HepG2 (cell line): ENCODE data around the gene TSPYL2. TPM values are rescaled to one million over a fixed set of nuclear protein-coding genes. Genes with fewer than 3 reads are reported as not detected.

ENCODE experiments used
- ATAC-seq: fragments of 200-7000 bp; cut with Tn5 transposase; 3 replicates; pipeline ENCODE4 v1.9.1; 2020; ENCODE audit warnings: mild to moderate bottlenecking, moderate library complexity
- BruUV-seq: library from RNA; stranded (reverse); fragments of 400-500 nt; replicated peaks from 2 replicates; lab custom pipeline; 2021; lab: Mats Ljungman, UMichigan
- CTCF ChIA-PET: fragments of 300-600 bp; formaldehyde crosslinking; extraction: SDS; loops from one replicate; lab custom pipeline; 2021; ENCODE audit warnings: low total read pairs, inconsistent platforms, low intra/inter-chr PET ratio; lab: Yijun Ruan, JAX
- POLR2A ChIA-PET: fragments of 350-600 bp; sonication (Branson Sonifier 250); formaldehyde crosslinking; loops from one replicate; lab custom pipeline; 2020; ENCODE audit warnings: antibody characterized with exemption, inconsistent platforms; lab: Yijun Ruan, JAX
- DNase-seq: peaks from one replicate; pipeline ENCODE4 v3.0.0-alpha.2; 2015; ENCODE audit warnings: low spot score
- FAIRE-seq: peaks from 3 replicates; lab custom pipeline; 2011; peaks lifted over from hg19 to GRCh38; lab: Jason Lieb, UNC
- H2AFZ ChIP-seq: one replicate; pipeline ENCODE4 v1.6.1; 2011; ENCODE audit warnings: low read length, inconsistent platforms
- H3K27ac ChIP-seq: fragments of 300-600 bp; 3 replicates; pipeline ENCODE4 v1.8.0; 2011; ENCODE audit warnings: mixed run types, mild to moderate bottlenecking, mixed read lengths, low read length, inconsistent platforms; ENCODE audit not compliant: insufficient read depth; ENCODE audit errors: extremely low read length
- H3K27me3 ChIP-seq, 2 experiments: fragments of 200-600 bp in 1 of 2; 2 replicates in 1 of 2; 3 replicates in 1 of 2; pipeline versions ENCODE4 v1.6.0 to v1.8.0; 2011; ENCODE audit warnings: low read length in 2 of 2, mild to moderate bottlenecking in 2 of 2, moderate library complexity in 2 of 2, inconsistent platforms in 1 of 2; ENCODE audit not compliant: insufficient read depth in 2 of 2, control insufficient read depth in 1 of 2
- H3K36me3 ChIP-seq, 2 experiments: fragments of 200-600 bp in 1 of 2; replicated peaks in 1 of 2; 2 replicates in 1 of 2; 3 replicates in 1 of 2; pipeline versions ENCODE4 v1.5.1 to v1.8.0; 2011; ENCODE audit warnings: low read length in 2 of 2, inconsistent platforms in 1 of 2; ENCODE audit not compliant: insufficient read depth in 2 of 2, control insufficient read depth in 1 of 2
- H3K4me1 ChIP-seq: 2 replicates; pipeline ENCODE4 v1.5.1; 2012; ENCODE audit warnings: low read length, inconsistent platforms; ENCODE audit not compliant: insufficient read depth
- H3K4me2 ChIP-seq: 2 replicates; pipeline ENCODE4 v1.6.0; 2011; ENCODE audit warnings: low read depth, low read length, inconsistent platforms
- H3K4me3 ChIP-seq, 3 experiments: fragments of 200-600 bp in 1 of 3; sonication (generic), shearing (Covaris generic) in 1 of 3; replicated peaks in 1 of 3; 2 replicates each; pipeline ENCODE4 v1.5.1; 2011 to 2016; ENCODE audit warnings: low read length in 3 of 3, inconsistent platforms in 2 of 3, low read depth in 2 of 3, mild to moderate bottlenecking in 2 of 3, control low read depth in 1 of 3, mixed read lengths in 1 of 3; ENCODE audit not compliant: insufficient read depth in 1 of 3
- H3K79me2 ChIP-seq: one replicate; pipeline ENCODE4 v1.6.1; 2011; ENCODE audit warnings: low read length, inconsistent platforms; ENCODE audit not compliant: insufficient read depth
- H3K9ac ChIP-seq: 2 replicates; pipeline ENCODE4 v1.6.0; 2011; ENCODE audit warnings: mild to moderate bottlenecking, low read depth, low read length, inconsistent platforms; ENCODE audit not compliant: insufficient read depth
- H3K9me3 ChIP-seq: 2 replicates; pipeline ENCODE4 v1.5.1; 2012; ENCODE audit warnings: mild to moderate bottlenecking, low read length
- H4K20me1 ChIP-seq: 2 replicates; pipeline ENCODE4 v1.6.0; 2011; ENCODE audit warnings: inconsistent platforms, mild to moderate bottlenecking, low read length, moderate library complexity; ENCODE audit not compliant: insufficient read depth
- CTCF ChIP-seq: sonication (generic); formaldehyde crosslinking; IDR thresholded peaks from 2 replicates; pipeline ENCODE4 v1.5.0; 2020; ENCODE audit warnings: mild to moderate bottlenecking, missing genetic modification reagents, moderate library complexity
- GABPA ChIP-seq, 2 experiments: IDR thresholded peaks; 2 replicates each; pipeline ENCODE4 v1.6.1; 2011 to 2016; ENCODE audit warnings: low read depth in 2 of 2, low read length in 1 of 2, missing biosample characterization in 1 of 2, missing genetic modification characterization in 1 of 2
- KDM5B ChIP-seq: sonication (generic); formaldehyde crosslinking; IDR thresholded peaks from 2 replicates; pipeline ENCODE4 v1.4.0; 2020; ENCODE audit warnings: missing genetic modification reagents, mild to moderate bottlenecking, borderline replicate concordance
- KIAA2018 ChIP-seq: sonication (generic); formaldehyde crosslinking; IDR thresholded peaks from 2 replicates; pipeline ENCODE4 v1.5.0; 2020; ENCODE audit warnings: mild to moderate bottlenecking, missing genetic modification reagents, borderline replicate concordance
- NFE2L2 ChIP-seq: fragments of 150-350 bp; IDR thresholded peaks from 2 replicates; pipeline ENCODE4 v1.6.1; 2014; ENCODE audit warnings: low read length
- SMC3 ChIP-seq: IDR thresholded peaks from 2 replicates; pipeline ENCODE4 v1.6.1; 2011; ENCODE audit warnings: low read length, improper control_type of control experiment
- SP4 ChIP-seq: sonication (generic); formaldehyde crosslinking; IDR thresholded peaks from 2 replicates; pipeline ENCODE4 v1.8.1; 2023; ENCODE audit warnings: mild to moderate bottlenecking, missing genetic modification reagents
- SRSF4 ChIP-seq: fragments of 200-400 bp; formaldehyde crosslinking; IDR thresholded peaks from one replicate; pipeline ENCODE4 v1.6.1; 2018; ENCODE audit warnings: mild to moderate bottlenecking, low read depth, low read length, moderate library complexity; ENCODE audit not compliant: poor library complexity, severe bottlenecking
- STAG1 ChIP-seq: sonication (generic); formaldehyde crosslinking; IDR thresholded peaks from 2 replicates; pipeline ENCODE4 v1.4.0; 2020; ENCODE audit warnings: missing genetic modification reagents
- ZMYM3 ChIP-seq: sonication (generic); formaldehyde crosslinking; IDR thresholded peaks from 2 replicates; pipeline ENCODE4 v1.5.1; 2020; ENCODE audit warnings: mild to moderate bottlenecking, missing genetic modification reagents
- ZNF562 ChIP-seq: sonication (generic); formaldehyde crosslinking; IDR thresholded peaks from 2 replicates; pipeline ENCODE4 v1.8.0; 2022; ENCODE audit warnings: missing genetic modification reagents, borderline replicate concordance
- ZNF564 ChIP-seq: sonication (generic); formaldehyde crosslinking; IDR thresholded peaks from 2 replicates; pipeline ENCODE4 v1.8.1; 2023; ENCODE audit warnings: mild to moderate bottlenecking, missing genetic modification reagents
- ZNF792 ChIP-seq: IDR thresholded peaks from 2 replicates; pipeline ENCODE4 v1.6.1; 2016
- WGBS: methylation state at CpG from one replicate; pipeline ENCODE4 v1.1.6; 2017; ENCODE audit warnings: low lambda C conversion rate; 5-methylcytosine and 5-hydroxymethylcytosine counted together
- in situ Hi-C: cut with HindIII; loops from 2 replicates; pipeline ENCODE4 v1.10.0; 2017; ENCODE audit warnings: low pct_unique_long_range_greater_than_20kb; ENCODE audit not compliant: extremely low pct_ligation_motif_present
- intact Hi-C: fragments of 100-400 bp; cut with micrococcal nuclease; formaldehyde crosslinking; loops from one replicate; pipeline ENCODE4 v1.10.0; 2022; ENCODE audit not compliant: unreplicated experiment
- polyA plus RNA-seq, 8 experiments: library from polyadenylated mRNA; depleted of rRNA in 3 of 8; stranded (reverse) in 7 of 8; unstranded in 1 of 8; fragments of >200 nt; fragmentation: Illumina TruSeq in 4 of 8; extraction: Trizol in 4 of 8; gene quantifications; 2 replicates each; pipeline versions ENCODE4 v1.2.1 to v1.2.3, GENCODE V29; 2011 to 2016; ENCODE audit warnings: low read depth in 4 of 8, missing spikeins in 1 of 8, mixed read lengths in 1 of 8; ENCODE audit not compliant: insufficient read depth in 1 of 8
- total RNA-seq, 5 experiments: library from RNA; depleted of rRNA; stranded (reverse); fragments of >200 nt; fragmentation: Illumina TruSeq; extraction: Trizol; gene quantifications; 2 replicates each; pipeline ENCODE4 v1.2.3, GENCODE V29; 2016; ENCODE audit warnings: low read depth in 1 of 5

TSPYL2 gene
- total and polyA plus RNA-seq, 2 of the 13 experiments (the other 11 are each of a cell fraction or from before 2014, with no cell fraction given), result 10.1 to 15.5 TPM

- TF ChIP-seq SRSF4 (no peak), ZNF792 (CRISPR knock-in tag) (no peak), ZNF562 (CRISPR knock-in tag) (no peak), GABPA (IDR thresholded peaks at IDR 0.05; ENCODE audit: low read depth, low read length) (no peak), GABPA (CRISPR knock-in tag; IDR thresholded peaks at IDR 0.05; ENCODE audit: low read depth) (no peak)
Measured at GRCh38 chrX:53091354-53091753, 9.2 kb downstream of the TSPYL2 start (continued).

- WGBS, result 0% methylated on average over 3 of the region's 16 CpGs
- intact Hi-C loops, result loop anchor here (1.0 kb wide), 1 partner anchor 22 kb away; no protein-coding TSS in a partner anchor
- TF ChIP-seq NFE2L2 (no peak), SP4 (CRISPR knock-in tag) (no peak), SMC3 (0 out of 2 replicates have a peak, but pooled peaks have one; percentile 20), CTCF (CRISPR knock-in tag) (peak; percentile 71), ZNF564 (CRISPR knock-in tag) (0 out of 2 replicates have a peak, but pooled peaks have one; percentile 13), KIAA2018 (no peak), STAG1 (peak; percentile 57), ZMYM3 (0 out of 2 replicates have a peak, but pooled peaks have one; percentile 11), KDM5B (CRISPR knock-in tag) (0 out of 2 replicates have a peak, but pooled peaks have one; percentile 23)
Measured at GRCh38 chrX:53093177-53093655, 11.0 kb downstream of the TSPYL2 start.

More at GRCh38 chrX:53093177-53093655, 11.0 kb downstream of the TSPYL2 start:
- ChIA-PET CTCF (interaction anchor here (1.6 kb wide), 1 partner anchor 22 kb away, joined by 10 read pairs; no protein-coding TSS in a partner anchor), POLR2A (no interaction called here)
- peak overlapping the region; percentile 41; the same call in 1 of the 2 replicates for H3K9ac ChIP-seq
- FAIRE-seq (peak; percentile 56), DNase-seq (peak; percentile 58), ATAC-seq (peak; percentile 80)
- no peaks in the 10 kb centered on the region for H3K9me3 ChIP-seq
- in situ Hi-C loops, result no loop called here
- peaks cover 10% of the 10 kb centered on the region for H3K79me2 ChIP-seq
- H3K27me3 ChIP-seq, result no peaks in the 10 kb centered on the region; a peak in 1 of 5 replicates
- H4K20me1 ChIP-seq, result no peaks in the 10 kb centered on the region
- no TSS peak for BruUV-seq
- H3K4me3 ChIP-seq, result peak overlapping the region; percentile 19 to 80 (median 52); a peak in 4 of 6 replicates
- no peaks in the 10 kb centered on the region for H3K36me3 ChIP-seq
- 0 out of 2 replicates have a peak, but pooled peaks cover 5% of the 10 kb centered on the region for H3K4me1 ChIP-seq
- H3K27ac ChIP-seq, result peak overlapping the region; percentile 90
- peak overlapping the region; percentile 82 for H3K4me2 ChIP-seq
- H2AFZ ChIP-seq, result no peak overlapping the region
